ENCODE measurements around the gene PILRB. TPM values are rescaled to one million over a fixed set of nuclear protein-coding genes. Genes with fewer than 3 reads are reported as not detected.
"Not testable (repeated sequence)": the region's sequence is repeated elsewhere in the genome, so short reads cannot be mapped to it uniquely, and the experiment has no call there.

Gene PILRB
- total RNA-seq (100 to 1,000 TPM in 1 of 9 donors, 10 to 100 TPM in 7, 1 to 10 TPM in 1; 8.7 to 115 (median 28.1) TPM), polyA plus RNA-seq (100 to 1,000 TPM in 2 of 3 donors, 10 to 100 TPM in 1; 10.4 to 403 (median 296) TPM)
- long read RNA-seq, donor 1, result 0 reads
- long read RNA-seq, donor 2, result 0 reads
- long read RNA-seq, donor 3, result 0 reads
- long read RNA-seq, donor 4, partial matches to known transcripts, result 0 of 1 reads
- long read RNA-seq, donor 4, other reads (novel, unspliced or antisense), result 0 of 1 reads
- long read RNA-seq, donor 5, partial matches to known transcripts, result 0 of 2 reads
- long read RNA-seq, donor 5, other reads (novel, unspliced or antisense), result 2 of 2 reads
- long read RNA-seq, donor 6, partial matches to known transcripts, result 0 of 14 reads
- long read RNA-seq, donor 6, other reads (novel, unspliced or antisense), result 12 of 14 reads
- long read RNA-seq, donor 7, partial matches to known transcripts, result 0 of 1 reads
- long read RNA-seq, donor 7, other reads (novel, unspliced or antisense), result 0 of 1 reads
- long read RNA-seq, donor 8, result 0 reads
- long read RNA-seq, donor 9, partial matches to known transcripts, result 0 of 1 reads
- long read RNA-seq, donor 9, other reads (novel, unspliced or antisense), result 0 of 1 reads
- long read RNA-seq, donor 10, transcript PILRB-213 (4 exons, 993 nt), result major isoform, 5 of 5 reads
- long read RNA-seq, donor 10, partial matches to known transcripts, result 0 of 5 reads
- long read RNA-seq, donor 10, other reads (novel, unspliced or antisense), result 0 of 5 reads

GRCh38 chr7:100358027-100358856, at the start of gene PILRB:
TSS of gene PILRB (plus strand) at chr7:100358117. CDS start at chr7:100358303, 186 bp downstream.
- 67 to 80% (median 78%) methylated on average over 6 to 11 of the region's 11 CpGs for WGBS, 4 donors

GRCh38 chr7:100318329-100318728, 39.6 kb upstream of the PILRB start:
- 74 to 91% (median 83%) methylated on average over 3 to 4 of the region's 5 CpGs for WGBS, 4 donors
- H3K9me3 ChIP-seq (replicated peaks in 1 of 3); H3K4me3 ChIP-seq; intact Hi-C loops (cut with DNase I); H3K27ac ChIP-seq; H3K36me3 ChIP-seq (replicated peaks in 1 of 2); H3K27me3 ChIP-seq; H3K4me1 ChIP-seq (replicated peaks in 1 of 2); DNase-seq: not testable (repeated sequence)

More at GRCh38 chr7:100358027-100358856, at the start of gene PILRB:
- Histone ChIP-seq H3K4me3 (no peak within 1 kb of the TSS), H3K27ac (no peak within 1 kb of the TSS), H3K27me3 (no peaks in the 10 kb centered on the region), H3K9me3 (replicated peaks in 1 of 3) (no peaks in the 10 kb centered on the region), H3K36me3 (replicated peaks in 1 of 2) (peaks cover 0 to 96% of the 10 kb centered on the region in 2 donors), H3K4me1 (replicated peaks in 1 of 2) (no peaks in the 10 kb centered on the region)
- TF ChIP-seq POLR2A (IDR thresholded peaks at IDR 0.05), result no peak
- TF ChIP-seq, protein P1, sequence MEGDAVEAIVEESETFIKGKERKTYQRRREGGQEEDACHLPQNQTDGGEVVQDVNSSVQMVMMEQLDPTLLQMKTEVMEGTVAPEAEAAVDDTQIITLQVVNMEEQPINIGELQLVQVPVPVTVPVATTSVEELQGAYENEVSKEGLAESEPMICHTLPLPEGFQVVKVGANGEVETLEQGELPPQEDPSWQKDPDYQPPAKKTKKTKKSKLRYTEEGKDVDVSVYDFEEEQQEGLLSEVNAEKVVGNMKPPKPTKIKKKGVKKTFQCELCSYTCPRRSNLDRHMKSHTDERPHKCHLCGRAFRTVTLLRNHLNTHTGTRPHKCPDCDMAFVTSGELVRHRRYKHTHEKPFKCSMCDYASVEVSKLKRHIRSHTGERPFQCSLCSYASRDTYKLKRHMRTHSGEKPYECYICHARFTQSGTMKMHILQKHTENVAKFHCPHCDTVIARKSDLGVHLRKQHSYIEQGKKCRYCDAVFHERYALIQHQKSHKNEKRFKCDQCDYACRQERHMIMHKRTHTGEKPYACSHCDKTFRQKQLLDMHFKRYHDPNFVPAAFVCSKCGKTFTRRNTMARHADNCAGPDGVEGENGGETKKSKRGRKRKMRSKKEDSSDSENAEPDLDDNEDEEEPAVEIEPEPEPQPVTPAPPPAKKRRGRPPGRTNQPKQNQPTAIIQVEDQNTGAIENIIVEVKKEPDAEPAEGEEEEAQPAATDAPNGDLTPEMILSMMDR (IDR thresholded peaks at IDR 0.05), result no peak
- DNase-seq, result no peak
- intact Hi-C loops (cut with DNase I), result loop anchor here in 1 of 2 donors (10.0 kb wide), 1 partner anchor 57 kb away; no protein-coding TSS in a partner anchor

DNA sequence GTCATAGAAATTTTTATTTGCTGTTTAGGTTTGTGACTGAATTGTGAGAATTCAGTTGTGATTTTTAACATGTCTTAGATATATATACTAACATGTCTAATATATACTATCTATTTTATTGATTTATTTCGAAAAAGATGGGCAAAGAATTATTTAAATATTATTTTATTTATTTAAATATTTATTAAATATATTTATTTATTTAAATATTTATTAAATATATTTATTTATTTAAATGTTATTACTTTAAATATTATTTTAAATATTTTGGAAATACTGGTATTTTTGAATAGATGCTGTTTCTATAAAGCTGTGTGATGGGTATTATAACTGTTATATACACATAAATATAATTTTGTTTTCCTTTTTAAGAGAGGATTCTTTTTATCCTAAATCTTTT, 36.3 kb upstream of the PILRB start:
- DNase-seq; H3K27me3 ChIP-seq; intact Hi-C loops (cut with DNase I); H3K4me3 ChIP-seq; H3K27ac ChIP-seq; H3K9me3 ChIP-seq (replicated peaks in 1 of 3); H3K36me3 ChIP-seq (replicated peaks in 1 of 2); H3K4me1 ChIP-seq (replicated peaks in 1 of 2): not testable (repeated sequence)
- WGBS, 4 donors, result 90 to 100% (median 95%) methylated on average over 1 of the region's 1 CpG

DNA sequence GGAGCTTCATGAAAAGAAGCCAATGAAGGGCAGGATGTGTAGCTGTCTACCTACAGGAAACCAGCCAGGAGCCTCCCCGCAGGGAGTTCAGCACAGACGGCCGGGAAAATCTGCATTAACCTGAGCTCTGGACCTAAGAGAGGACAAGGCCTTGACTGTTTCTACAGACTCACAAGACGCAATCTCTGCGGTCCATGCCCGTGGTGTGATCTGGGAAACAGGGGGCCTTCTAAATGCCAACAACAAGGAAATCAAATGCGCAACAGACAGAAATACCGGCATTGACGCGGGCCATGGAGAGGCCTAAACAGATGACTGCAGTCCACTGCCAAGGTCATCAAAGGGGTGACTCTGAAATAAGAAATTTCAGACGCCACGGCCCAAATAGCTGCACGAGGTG, 33.7 kb upstream of the PILRB start:
- H3K9me3 ChIP-seq (replicated peaks in 1 of 3); H3K27me3 ChIP-seq; H3K4me1 ChIP-seq (replicated peaks in 1 of 2); intact Hi-C loops (cut with DNase I); H3K36me3 ChIP-seq (replicated peaks in 1 of 2); H3K4me3 ChIP-seq; DNase-seq; H3K27ac ChIP-seq: not testable (repeated sequence)
- 86 to 93% (median 91%) methylated on average over 7 to 12 of the region's 13 CpGs for WGBS, 4 donors

- H3K27me3 ChIP-seq; H3K4me3 ChIP-seq; H3K36me3 ChIP-seq (replicated peaks in 1 of 2); H3K9me3 ChIP-seq (replicated peaks in 1 of 3); H3K27ac ChIP-seq; DNase-seq; H3K4me1 ChIP-seq (replicated peaks in 1 of 2); intact Hi-C loops (cut with DNase I): not testable (repeated sequence)
- 86 to 93% (median 92%) methylated on average over 9 of the region's 9 CpGs for WGBS, 4 donors
These were observed 32.2 kb upstream of the PILRB start for GRCh38 chr7:100325671-100326070.

DNA sequence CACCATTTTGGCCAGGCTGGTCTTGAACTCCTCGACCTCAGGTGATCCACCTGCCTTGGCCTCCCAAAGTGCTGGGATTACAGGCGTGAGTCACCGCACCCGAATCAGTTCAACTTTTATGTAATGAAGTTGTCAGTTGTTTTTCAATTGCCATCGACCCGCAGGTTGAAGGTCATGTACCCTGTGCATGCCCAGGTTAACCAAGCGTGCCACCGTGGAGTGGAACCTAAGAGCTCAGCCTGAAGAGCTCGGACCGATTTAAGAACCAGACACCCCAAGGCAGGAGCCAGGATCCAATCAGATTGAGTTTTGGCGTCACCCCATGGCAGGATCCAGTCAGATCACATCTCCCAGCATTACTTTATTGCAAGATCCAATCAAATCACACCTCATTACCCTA, 31.0 kb upstream of the PILRB start:
- H3K4me3 ChIP-seq; H3K27ac ChIP-seq; H3K27me3 ChIP-seq; DNase-seq; H3K36me3 ChIP-seq (replicated peaks in 1 of 2); H3K9me3 ChIP-seq (replicated peaks in 1 of 3); intact Hi-C loops (cut with DNase I); H3K4me1 ChIP-seq (replicated peaks in 1 of 2): not testable (repeated sequence)
- 92 to 94% (median 93%) methylated on average over 5 to 10 of the region's 11 CpGs for WGBS, 4 donors

Data from adrenal gland (tissue), 19 donors.